Cardiac atrium fibroblast (primary cell): ENCODE results near the gene SLC38A10. TPM values are rescaled to one million over a fixed set of nuclear protein-coding genes. Genes with fewer than 3 reads are reported as not detected.

Experiments used
- total RNA-seq: library from RNA; depleted of rRNA; stranded (reverse); fragments of >200 nt; gene quantifications from 2 replicates; pipeline ENCODE4 v1.2.3, GENCODE V29; 2015

Gene SLC38A10
- 85.2 and 102 TPM in 2 replicates for total RNA-seq

GRCh38 chr17:81295031-81295675 lies at the start of gene SLC38A10:
Gene SLC38A10 (minus strand): TSS chr17:81295307. CDS start chr17:81294921, 386 bp downstream.

GRCh38 chr17:81238815-81239713 lies 56.0 kb downstream of the SLC38A10 start, which contains the start of the genes NDUFAF8 and TEPSIN:
Gene NDUFAF8 (plus strand): TSS chr17:81239318. CDS start chr17:81239364, 46 bp downstream.
Gene TEPSIN (minus strand): TSS chr17:81239055. CDS start chr17:81239033, 22 bp downstream.

GRCh38 chr17:81222906-81223761 lies 72.0 kb downstream of the SLC38A10 start, which contains the start of gene CEP131:
Gene CEP131 (minus strand): TSS chr17:81222965. CDS start chr17:81220056, 2,909 bp downstream.

Other genes with a start within 250 kb of the SLC38A10 start
- not detected in 2 replicates for gene PVALEF, start 129.8 kb downstream of the SLC38A10 start, total RNA-seq
- gene AATK, start 129.1 kb downstream of the SLC38A10 start, total RNA-seq = 0.32 TPM in 1 of 2 replicates, not detected in the other
- gene CEP131, start 72.3 kb downstream of the SLC38A10 start, total RNA-seq = 8.6 and 11.7 TPM in 2 replicates
- 11.3 and 28.3 TPM in 2 replicates for gene TEPSIN, start 56.3 kb downstream of the SLC38A10 start, total RNA-seq
- 13.0 and 16.8 TPM in 2 replicates for gene NDUFAF8, start 56.0 kb downstream of the SLC38A10 start, total RNA-seq
- gene BAHCC1, start 100.2 kb upstream of the SLC38A10 start, total RNA-seq = 12.5 and 30.8 TPM in 2 replicates
- gene ACTG1, start 217.5 kb upstream of the SLC38A10 start, total RNA-seq = 7,251 and 10,875 TPM in 2 replicates
- gene FSCN2, start 233.1 kb upstream of the SLC38A10 start, total RNA-seq = 1.6 TPM in 1 of 2 replicates, not detected in the other